CD4-positive, alpha-beta T cell treated with Interleukin-2 at 100 ng/mL for 4 hours (primary cell): ENCODE data around the gene PTCD2.
A peak's percentile ranks its signal among the peaks of the same experiment; 100 is the strongest.
"Not testable (repeated sequence)": the region's sequence is repeated elsewhere in the genome, so short reads cannot be mapped to it uniquely, and the experiment has no call there.

Experiments used
- DNase-seq: peaks from one replicate; pipeline ENCODE4 v3.0.0-alpha.2; 2020; ENCODE audit warnings: low spot score

PTCD2 gene

GRCh38 chr5:72298136-72298535 is 22.0 kb upstream of the PTCD2 start:
- not testable (repeated sequence) for DNase-seq

- DNase-seq: no peak
These were observed 21.5 kb upstream of the PTCD2 start for GRCh38 chr5:72298711-72299110.

- no peak for DNase-seq
These were observed 19.4 kb upstream of the PTCD2 start for GRCh38 chr5:72300590-72301339.

GRCh38 chr5:72301557-72301956 is 18.6 kb upstream of the PTCD2 start:
- no peak for DNase-seq

- no peak for DNase-seq
These were observed 18.0 kb upstream of the PTCD2 start for GRCh38 chr5:72302171-72302570.

GRCh38 chr5:72305194-72306142 is 14.7 kb upstream of the PTCD2 start:
- DNase-seq: no peak

GRCh38 chr5:72307573-72307967 is 12.6 kb upstream of the PTCD2 start:
- no peak for DNase-seq

- DNase-seq: peak; percentile 97
These were observed 12.0 kb upstream of the PTCD2 start for GRCh38 chr5:72307968-72308852.

- DNase-seq: no peak
These were observed 11.4 kb upstream of the PTCD2 start for GRCh38 chr5:72308853-72309191.

GRCh38 chr5:72313141-72313540 is 7.0 kb upstream of the PTCD2 start:
- DNase-seq: no peak

GRCh38 chr5:72314571-72315172 is 5.5 kb upstream of the PTCD2 start:
- no peak for DNase-seq

GRCh38 chr5:72319435-72319975 is 668 bp upstream of the PTCD2 start:
- DNase-seq: not testable (repeated sequence)

- no peak for DNase-seq
These were observed 4.1 kb downstream of the PTCD2 start for GRCh38 chr5:72324189-72324825.

GRCh38 chr5:72325566-72326305 is 5.6 kb downstream of the PTCD2 start:
- no peak for DNase-seq

- no peak for DNase-seq
These were observed 6.1 kb downstream of the PTCD2 start for GRCh38 chr5:72326306-72326649.

- no peak for DNase-seq
These were observed 8.0 kb downstream of the PTCD2 start for GRCh38 chr5:72328172-72328571.

GRCh38 chr5:72330712-72331111 is 10.5 kb downstream of the PTCD2 start:
- DNase-seq: no peak

GRCh38 chr5:72337159-72337558 is 17.0 kb downstream of the PTCD2 start:
- no peak for DNase-seq

- DNase-seq: no peak
These were observed 18.6 kb downstream of the PTCD2 start for GRCh38 chr5:72338689-72339209.

- DNase-seq: no peak
These were observed 26.2 kb downstream of the PTCD2 start for GRCh38 chr5:72346398-72346797.
